GM12801 (cell line): ENCODE results near the gene ZFHX3.

Experiments used
- TF ChIP-seq, protein P1 (sequence below): IDR thresholded peaks from one replicate; pipeline ENCODE4 v1.5.1; 2011; ENCODE audit warnings: control low read depth; ENCODE audit not compliant: insufficient read length; ENCODE audit errors: extremely low read depth

The ZFHX3 gene

DNA sequence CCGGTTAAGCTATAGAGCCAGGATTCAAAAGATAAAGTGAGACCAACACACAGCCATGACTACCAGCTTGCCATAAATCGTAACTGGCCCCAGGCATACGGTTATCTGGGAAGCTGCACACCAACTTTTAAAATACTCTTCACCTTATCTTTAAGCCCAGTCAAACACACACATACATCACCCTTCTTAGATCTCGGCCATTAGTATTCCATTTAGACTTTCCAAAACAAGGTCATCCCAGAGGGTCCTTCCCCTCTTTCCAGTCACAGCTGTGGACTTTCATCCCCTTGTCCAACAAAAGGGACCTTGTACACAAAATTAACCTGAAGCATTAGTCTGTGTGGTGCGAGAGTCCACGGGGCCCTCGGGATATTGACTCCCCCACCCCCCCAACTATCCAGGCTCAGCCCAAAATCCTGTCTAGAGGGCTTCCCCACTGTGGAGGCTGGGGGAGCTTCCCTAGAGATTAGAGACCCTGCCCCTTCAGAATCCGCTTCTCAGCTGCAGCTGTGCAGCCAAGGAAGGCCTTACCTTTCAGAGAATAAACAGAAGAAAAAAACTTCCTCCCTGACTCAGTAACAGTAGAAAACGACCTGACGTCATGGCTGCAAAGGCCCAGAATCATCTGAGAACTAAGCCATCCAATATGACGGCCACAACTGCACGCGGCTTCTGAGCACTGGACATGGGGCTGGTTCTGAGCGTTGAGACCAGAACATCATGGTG, 9.9 kb downstream of the ZFHX3 start:
- TF ChIP-seq, protein P1, sequence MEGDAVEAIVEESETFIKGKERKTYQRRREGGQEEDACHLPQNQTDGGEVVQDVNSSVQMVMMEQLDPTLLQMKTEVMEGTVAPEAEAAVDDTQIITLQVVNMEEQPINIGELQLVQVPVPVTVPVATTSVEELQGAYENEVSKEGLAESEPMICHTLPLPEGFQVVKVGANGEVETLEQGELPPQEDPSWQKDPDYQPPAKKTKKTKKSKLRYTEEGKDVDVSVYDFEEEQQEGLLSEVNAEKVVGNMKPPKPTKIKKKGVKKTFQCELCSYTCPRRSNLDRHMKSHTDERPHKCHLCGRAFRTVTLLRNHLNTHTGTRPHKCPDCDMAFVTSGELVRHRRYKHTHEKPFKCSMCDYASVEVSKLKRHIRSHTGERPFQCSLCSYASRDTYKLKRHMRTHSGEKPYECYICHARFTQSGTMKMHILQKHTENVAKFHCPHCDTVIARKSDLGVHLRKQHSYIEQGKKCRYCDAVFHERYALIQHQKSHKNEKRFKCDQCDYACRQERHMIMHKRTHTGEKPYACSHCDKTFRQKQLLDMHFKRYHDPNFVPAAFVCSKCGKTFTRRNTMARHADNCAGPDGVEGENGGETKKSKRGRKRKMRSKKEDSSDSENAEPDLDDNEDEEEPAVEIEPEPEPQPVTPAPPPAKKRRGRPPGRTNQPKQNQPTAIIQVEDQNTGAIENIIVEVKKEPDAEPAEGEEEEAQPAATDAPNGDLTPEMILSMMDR = no peak

DNA sequence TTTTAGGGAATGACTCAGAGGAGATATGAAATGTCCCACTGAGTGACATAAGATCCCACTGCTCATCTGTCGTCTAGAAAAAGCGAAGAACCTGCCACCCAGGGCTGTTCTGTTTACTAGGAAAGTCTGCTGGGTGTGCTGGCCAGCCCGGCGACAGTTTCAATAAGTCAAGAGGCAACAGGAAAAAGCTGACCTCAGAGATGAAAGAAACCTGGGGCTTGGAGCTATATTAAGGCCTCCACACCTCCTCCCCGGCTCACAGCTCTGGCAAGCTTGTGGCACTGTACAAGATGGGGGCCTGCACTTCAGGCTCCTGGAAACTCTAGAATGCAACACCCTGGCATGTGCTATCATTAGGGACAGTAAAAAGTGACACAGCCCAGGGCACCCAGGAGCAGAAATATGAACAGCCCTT, 10.6 kb downstream of the ZFHX3 start:
- TF ChIP-seq, protein P1 = no peak

DNA sequence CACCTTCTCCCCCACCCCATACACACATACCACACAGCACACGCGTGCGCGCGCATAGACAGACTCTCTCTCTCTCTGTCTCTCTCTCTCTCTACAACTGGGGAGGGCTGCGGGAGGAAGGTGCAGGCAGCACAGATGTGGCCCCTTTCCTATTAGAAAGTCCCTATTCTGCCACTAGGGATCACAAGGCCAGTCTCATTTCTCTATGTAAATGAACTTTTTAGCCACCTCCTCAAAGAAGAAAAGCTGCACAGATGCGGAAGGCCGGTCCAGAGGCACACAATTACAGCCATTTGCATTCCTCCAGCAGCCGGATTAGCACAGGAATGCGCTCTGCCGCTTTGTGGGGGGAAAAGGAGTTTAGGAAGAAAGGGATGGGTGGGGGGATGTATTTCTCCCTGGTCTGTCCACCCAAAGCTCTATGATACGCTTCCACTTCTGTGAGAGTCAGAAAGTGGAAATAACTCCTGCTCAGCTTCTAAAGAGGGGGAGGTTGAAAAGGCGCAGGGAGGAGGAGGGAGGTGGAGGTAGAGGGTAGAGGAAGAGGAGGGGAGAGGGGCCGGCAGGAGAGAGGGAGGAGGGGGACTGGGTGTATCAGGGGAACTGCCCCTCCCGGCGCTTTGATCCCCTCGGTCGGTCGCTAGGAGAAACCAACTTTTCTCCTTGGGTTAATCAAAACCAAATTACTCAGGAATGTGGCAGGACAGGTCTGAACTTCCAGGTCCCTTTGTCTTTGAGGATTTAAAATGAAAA, 11.7 kb downstream of the ZFHX3 start:
- TF ChIP-seq, protein P1 = no peak

DNA sequence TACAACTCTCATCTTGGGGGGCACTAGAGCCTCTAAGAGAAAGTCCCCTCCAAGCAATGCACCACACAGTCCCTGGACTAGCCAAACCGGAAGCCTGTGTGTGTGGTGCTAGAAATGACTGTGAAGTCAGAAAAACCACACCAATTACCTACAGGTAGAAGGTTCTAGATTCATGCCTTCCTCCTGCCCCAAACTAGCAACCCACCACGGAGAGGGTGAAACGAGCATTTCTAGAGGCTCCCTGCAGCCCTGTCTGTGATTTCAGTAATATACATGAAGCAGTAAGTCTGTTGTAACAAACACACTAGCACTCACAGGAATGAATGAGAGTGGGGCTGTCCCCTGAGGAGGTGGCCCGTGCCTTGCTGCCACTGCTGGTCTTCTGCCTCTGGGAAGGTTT, 13.6 kb downstream of the ZFHX3 start:
- TF ChIP-seq, protein P1 = no peak

DNA sequence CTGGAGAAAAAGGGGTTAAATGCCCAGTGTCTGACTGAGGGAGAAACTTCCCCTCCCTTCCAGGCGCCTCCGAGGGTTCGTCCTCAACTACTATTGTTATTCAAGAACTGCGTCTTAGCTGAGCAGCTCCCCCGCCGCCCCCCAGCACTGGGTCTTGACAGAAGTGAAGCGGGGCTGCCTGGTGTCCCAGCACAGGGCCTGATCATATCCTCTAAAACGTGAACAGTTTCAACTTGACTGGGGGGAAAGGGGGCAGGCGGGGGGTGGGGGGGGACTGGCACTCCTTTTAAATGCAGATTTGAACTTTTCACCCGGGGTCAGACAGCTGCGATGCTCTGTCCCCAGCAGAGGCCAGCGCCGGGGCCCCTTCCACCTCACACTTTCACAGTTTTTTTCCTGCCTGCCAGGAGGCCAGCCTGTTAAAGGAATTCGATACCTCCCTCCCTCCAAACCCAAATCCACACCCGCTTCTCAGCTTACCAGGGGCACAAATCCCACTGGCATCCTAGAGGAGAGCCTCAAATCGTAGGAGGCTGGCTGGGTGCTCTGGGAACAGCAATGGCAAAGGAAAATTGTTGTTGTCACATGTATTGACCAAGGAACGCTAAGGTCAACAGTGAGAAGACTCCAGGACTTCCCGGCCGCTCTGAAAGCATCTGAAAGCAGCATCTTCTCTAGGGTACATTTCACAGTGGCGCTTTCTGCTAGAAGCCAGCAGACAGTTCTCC, 14.5 kb downstream of the ZFHX3 start:
- TF ChIP-seq, protein P1 = no peak

DNA sequence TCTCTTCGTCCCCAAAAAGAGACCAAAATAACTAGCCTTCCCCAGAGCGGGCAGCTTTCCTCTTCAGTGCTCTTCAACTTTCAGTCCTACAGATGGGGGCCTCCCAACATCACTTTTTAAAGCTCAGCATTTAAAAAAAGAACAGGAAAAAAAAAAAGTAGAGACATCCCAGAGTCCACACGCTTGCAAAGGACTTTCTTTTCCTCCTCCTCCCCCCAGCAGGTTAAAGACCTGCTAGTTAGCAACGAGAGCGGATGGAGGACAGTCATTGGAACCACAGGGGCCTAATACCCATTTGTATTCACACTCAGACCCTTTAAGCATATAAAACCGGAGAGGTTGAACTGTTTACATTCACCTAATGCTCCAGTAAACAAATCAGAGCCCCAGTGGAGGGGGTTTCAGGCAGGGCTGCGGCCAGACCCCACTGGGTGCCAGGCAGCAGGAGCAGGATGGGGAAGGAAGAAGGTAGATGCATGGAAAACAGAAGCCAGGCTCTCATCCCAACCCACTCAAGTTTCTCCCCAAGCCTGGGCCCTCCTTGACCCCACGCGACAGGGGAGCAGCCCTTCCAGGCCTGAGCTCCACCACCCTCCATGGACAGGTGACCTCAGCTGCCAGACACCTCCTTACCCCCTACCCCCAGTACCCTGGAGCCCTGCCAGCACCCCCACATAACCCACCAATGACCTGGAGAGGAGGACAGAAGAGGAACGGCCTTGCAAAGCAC, 15.2 kb downstream of the ZFHX3 start:
- TF ChIP-seq, protein P1 = no peak

DNA sequence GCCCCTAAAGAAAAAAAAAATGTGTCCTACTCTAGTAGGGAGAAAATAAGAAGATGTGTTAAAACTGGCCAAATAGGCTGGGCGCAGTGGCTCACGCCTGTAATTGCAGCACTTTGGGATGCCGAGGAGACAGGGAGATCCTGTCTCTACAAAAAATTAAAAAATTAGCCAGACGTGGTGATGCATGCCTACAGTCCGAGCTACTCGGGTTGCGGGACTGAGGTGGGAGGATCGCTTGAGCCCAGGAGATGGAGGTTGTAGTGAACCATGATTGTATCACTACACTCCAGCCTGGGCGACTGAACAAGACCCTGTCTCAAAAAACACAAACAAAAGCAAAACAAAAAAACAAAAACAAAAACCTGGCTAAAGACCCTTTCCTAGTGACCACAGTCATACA, 15.9 kb downstream of the ZFHX3 start:
- TF ChIP-seq, protein P1 = no peak
